ENCODE results near the gene PDGFA.

DNA sequence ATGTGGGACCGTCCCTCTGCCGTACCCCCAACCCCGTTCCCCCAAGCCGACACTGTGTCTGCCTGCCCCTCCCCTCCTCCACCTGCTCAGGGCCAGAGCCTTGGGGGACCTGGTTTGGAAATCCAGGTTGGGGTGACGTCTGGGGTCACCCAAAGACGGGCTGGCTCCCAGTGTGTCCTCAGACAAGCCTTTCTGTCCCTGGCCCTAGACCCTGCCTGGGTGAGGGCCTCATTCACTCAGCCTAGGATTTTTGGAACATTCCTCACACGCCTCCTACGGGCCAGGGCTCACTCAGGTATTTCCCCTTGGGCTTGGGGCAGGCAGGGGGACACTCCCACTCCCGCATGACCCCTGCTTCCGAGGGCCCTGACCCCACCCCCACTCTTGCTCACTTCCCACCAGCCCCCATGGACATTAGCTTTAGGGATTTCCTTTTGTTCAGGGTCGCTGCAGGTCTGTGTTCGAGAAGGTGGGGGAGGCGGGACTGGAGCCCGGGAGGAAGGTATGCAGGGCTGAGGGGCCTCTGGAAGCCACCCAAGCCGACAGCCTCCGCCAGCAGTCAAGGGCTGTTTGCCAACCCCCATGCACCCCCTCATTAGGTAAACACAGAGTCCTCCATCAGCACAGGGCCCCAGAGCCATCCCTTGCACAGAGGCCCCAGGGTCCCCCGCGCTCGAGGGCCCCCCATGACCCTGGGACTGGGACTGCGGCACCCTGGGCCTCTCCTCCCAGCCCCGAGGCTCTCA lies 35.1 kb downstream of the PDGFA start:
- TF ChIP-seq, protein P1, sequence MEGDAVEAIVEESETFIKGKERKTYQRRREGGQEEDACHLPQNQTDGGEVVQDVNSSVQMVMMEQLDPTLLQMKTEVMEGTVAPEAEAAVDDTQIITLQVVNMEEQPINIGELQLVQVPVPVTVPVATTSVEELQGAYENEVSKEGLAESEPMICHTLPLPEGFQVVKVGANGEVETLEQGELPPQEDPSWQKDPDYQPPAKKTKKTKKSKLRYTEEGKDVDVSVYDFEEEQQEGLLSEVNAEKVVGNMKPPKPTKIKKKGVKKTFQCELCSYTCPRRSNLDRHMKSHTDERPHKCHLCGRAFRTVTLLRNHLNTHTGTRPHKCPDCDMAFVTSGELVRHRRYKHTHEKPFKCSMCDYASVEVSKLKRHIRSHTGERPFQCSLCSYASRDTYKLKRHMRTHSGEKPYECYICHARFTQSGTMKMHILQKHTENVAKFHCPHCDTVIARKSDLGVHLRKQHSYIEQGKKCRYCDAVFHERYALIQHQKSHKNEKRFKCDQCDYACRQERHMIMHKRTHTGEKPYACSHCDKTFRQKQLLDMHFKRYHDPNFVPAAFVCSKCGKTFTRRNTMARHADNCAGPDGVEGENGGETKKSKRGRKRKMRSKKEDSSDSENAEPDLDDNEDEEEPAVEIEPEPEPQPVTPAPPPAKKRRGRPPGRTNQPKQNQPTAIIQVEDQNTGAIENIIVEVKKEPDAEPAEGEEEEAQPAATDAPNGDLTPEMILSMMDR (optimal IDR thresholded peaks at IDR 0.05 in 1 of 3, IDR thresholded peaks at IDR 0.05 in 1 of 3, conservative IDR thresholded peaks at IDR 0.05 in 1 of 3; ENCODE audit: extremely low read depth in 1 of 3, insufficient read depth in 2 of 3, low read length in 3 of 3): no peak
- TF ChIP-seq EZH2 (IDR thresholded peaks at IDR 0.05; ENCODE audit: low read length): no peak
